GM19328 (cell line): ENCODE results near the gene MPZL1.

Experiments used
- ATAC-seq: cut with Tn5 transposase; IDR thresholded peaks from one replicate; pipeline ENCODE4 v1.9.1; 2021; ENCODE audit warnings: mild to moderate bottlenecking, moderate library complexity; ENCODE audit not compliant: unreplicated experiment

MPZL1 gene

DNA sequence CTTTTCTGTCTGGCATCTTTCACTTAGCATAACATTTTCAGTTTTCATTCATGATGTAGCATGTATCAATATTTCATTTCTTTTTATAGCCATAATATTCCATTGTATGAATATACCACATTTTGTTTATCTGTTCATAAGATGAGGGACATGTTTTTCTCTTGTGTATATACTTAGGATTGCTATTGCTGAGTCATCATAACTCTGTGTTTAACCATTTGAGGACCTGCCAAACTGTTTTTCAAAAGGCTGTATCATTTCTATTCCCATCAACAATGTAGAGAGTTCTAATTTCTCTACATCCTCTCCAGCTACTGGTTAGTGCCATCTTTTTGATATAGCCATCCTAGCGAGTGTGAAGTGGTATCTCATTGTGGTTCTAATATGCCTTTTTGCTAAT lies 26.2 kb downstream of the MPZL1 start:
- no peak for ATAC-seq

DNA sequence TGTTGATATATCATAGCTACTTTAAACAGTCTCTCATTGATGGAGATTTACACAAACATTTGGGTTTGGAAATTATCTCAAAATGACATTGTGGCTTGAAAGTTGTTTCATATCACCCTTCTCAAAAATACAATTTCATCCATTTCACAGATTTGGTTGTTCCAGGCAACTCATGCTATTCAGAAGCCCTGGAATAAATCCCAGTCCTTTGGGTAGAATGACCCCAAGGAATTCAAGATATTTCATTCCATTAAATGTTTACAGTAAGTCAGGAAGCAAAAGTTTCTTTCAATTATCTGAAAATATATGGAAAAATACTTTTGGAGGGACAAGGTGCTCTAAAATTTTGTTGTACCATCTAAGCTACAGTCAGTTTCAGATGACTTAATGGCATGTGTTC lies 27.1 kb downstream of the MPZL1 start:
- ATAC-seq, result no peak

DNA sequence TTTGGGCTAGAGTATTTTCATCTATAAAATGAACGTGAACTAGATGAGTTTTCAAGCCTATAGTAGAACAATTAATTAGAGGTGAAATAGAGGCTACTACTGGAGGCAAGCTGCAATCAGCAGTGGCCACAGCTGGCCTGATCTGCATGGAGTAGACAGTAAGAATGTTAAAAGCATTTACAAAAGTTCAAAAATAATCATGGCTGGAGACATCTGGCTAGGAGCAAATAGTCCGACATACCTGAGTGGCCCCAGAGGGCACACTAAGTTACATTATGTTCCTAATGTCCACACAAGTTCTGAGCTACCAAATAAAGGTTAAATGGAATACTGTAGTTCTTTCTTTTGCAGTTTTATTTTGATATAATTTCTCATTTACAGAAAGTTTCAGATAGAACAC lies 28.0 kb downstream of the MPZL1 start:
- no peak for ATAC-seq

DNA sequence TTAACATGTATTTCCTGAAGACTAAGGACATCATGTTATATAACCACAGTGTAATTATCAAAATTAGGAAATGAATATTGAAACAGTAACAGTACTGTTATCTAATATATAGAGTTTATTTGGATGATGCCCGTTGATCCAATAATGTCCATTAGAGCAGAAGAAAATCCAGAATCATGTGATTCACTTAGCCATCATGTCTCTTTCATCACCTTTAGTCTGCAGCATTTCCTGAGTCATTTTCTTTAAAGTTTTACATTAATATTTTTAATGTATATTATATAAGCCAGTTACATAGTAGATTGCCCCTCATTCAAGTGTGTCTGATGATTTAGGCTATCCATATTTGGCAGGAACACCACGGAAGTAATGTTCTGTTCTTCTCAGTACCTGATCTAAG lies 28.9 kb downstream of the MPZL1 start:
- no peak for ATAC-seq

DNA sequence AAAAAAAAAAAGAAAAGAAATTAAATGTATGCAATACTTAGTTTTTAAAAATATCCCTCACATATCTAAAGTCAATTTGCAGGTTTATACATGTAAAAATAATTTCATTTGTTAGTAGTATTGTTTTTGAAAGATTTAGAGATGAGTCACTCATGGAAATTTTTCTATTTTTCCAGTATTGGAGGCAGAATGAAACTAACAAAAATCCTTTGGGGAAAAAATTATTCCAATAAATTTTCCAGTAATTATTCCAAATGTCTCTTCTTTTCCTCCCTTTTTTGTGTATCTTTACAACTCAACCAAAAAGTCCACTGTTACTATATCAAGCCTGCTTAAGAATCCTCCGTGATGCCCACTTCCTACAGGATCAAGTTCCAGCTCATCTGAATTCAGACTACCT lies 29.9 kb downstream of the MPZL1 start:
- ATAC-seq, result no peak

DNA sequence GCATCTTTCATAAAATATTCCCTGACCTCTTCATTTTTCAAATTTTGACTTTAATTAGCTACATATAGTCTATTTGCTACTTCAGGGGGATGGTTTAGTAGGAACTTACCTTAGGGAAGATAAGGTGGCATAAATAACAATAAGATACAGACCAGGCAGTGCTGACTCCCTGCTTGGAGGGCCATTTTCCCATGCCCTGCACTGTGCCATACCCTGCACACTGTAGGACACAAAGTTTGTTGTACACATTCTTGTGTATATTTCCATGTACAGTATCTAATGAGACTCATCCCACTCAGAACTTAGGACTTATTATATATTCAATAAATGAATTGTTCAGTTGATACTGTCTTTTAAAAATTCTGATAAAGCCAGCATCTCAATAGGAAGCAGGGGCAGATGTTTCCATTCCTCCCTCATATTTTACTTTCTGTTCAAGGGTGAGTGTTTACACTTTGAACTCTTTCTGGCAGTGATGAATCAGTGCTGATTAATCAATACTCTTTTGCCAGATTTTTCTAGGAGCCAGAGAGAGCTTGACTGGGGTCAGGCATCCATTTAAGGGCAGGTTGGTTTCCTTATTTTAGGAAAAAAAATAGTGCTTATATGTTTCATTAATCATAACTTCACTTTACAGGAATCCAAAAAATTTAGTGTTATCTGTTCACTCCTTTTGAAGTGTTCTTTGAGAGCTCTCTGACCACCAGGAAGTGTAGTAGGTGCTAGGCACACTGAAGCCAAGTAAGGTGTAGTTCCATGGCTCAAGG lies 30.6 kb downstream of the MPZL1 start:
- ATAC-seq, result no peak

DNA sequence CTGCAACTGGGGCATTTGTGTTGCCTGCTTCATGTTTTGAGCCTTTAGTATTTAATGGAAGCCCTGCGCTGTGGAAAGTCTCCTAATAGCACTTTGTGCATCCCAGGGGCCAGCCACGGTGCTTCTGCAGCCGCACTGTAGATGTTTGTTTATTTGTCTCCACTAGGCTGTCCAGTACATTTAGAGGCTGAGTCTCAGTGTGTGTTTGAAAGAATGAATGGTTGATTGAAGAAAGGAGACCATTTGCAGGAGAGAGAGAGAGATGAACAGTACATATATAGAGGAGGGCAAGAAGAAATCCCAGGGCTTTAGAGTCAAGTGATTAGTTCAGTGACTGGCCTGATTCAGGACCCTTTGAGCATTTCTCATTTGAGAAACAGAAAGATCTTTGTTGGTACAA lies 33.9 kb downstream of the MPZL1 start:
- no peak for ATAC-seq

DNA sequence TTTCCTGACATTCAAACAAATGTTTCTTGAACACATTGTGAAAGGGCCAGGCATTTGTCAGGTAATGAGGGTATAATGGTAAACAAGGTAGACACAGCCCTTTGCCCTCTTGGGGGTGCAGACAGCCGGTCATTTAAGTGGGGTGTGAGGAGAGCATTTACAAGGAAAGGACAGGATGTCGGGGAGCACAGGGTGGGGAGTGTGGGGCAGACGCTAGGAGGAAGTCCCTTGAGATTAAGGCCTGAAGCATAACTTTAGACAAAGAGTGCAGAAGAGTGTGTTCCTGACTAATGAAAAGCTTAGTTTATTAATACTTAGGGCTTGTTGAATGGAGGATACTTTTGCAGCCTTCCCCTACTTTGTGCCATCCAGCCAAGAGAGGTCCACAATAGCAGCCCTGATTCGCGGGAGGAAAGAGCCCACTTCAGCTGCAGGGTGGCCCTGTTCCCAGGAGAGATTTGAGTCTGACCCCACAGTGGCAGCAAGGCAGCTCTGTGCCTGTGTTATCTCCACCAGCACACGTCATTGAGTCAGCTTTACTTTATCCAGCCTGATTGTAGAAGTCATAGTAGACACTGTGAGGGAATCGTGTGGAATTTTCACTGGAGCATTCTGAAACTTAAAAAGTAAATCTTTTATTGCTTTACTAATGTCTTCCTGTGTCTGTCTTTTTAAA lies 35.1 kb downstream of the MPZL1 start:
- ATAC-seq, result no peak

DNA sequence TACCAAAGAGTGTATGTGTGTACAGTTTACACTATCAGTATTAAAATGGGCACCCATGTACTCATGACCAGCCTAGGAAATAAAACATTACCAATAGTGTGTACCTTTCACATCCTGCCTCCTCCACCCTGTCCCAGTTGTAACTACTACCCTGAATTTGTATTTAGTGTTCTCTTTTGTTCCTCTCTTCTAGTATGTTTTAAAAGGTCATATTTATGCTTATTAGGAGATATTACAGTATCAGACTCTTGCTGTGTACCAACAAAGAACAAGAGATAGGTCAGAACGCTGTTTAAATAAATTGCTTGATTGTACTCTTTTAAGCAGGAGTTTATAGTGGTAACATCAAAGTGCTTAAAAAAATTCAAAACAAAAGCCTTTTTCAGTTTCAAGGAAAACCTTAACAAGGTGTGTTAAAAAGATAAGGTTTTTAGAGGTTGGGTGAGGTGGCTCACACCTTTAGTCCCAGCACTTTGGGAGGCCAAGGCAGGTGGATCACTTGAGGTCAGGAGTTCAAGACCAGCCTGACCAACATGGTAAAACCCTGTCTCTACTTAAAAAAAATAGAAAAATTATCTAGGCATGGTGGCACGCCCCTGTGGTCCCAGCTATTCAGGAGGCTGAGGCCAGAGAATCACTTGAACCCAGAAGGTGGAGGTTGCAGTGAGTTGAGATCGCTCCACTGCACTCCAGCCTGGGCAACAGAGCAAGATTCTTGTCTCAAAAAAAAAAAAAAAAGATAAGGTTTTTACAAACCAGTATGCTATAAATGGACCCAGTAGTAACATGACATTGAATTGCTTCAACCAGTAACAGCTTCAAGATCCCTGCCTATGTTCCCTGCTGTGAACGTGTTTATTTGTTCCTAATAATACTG lies 35.9 kb downstream of the MPZL1 start:
- ATAC-seq, result no peak

DNA sequence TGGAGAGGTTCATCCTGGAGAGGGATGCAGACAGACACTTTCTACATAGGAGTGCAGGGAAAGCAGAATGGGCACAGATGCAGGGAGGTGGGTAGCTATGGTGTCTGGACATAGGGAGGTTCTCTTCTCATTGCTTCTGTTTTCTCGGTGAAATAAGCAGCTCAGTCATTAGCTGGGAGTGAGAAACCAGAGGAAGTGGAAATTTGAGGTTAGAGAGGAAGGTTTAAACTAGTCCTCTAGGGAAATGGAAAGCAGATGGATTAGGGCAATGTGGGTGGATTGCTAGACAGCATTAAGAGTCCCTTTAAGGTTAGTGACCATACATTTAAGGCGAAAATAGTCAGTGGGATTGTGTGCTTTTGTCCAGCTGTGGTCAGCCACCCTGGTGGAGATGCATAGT lies 39.6 kb downstream of the MPZL1 start:
- no peak for ATAC-seq

DNA sequence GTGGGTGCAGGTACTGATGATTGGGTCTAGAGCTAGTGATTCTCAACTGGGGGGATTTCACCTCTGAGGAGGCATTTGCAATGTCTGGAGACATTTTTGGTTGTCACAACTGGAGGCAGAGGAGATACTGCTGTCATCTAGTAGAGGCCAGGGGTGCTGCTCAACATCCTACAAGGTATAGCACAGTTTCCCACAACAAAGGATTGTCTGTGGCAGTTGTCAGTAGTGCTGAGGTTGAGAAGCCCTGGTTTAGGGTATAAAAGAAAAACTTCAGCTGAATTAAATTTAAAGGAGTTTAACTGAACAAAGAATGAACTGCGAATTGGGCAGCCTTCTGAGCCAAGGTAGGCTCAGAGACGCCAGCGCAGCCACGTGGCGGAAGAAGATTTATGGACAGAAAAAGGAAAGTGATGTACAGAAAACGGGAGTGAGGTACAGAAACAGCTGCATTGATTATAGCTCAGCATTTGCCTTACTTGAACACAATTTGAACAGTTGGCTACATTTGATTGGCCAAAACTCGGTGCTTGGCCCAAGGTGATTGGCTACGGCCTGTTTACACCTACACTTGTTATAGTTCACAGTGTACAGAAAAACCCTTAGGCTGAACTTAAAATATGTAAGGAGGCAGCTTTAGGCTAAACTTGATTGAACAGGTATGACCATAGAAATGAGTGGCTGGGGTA lies 40.4 kb downstream of the MPZL1 start:
- ATAC-seq, result no peak

DNA sequence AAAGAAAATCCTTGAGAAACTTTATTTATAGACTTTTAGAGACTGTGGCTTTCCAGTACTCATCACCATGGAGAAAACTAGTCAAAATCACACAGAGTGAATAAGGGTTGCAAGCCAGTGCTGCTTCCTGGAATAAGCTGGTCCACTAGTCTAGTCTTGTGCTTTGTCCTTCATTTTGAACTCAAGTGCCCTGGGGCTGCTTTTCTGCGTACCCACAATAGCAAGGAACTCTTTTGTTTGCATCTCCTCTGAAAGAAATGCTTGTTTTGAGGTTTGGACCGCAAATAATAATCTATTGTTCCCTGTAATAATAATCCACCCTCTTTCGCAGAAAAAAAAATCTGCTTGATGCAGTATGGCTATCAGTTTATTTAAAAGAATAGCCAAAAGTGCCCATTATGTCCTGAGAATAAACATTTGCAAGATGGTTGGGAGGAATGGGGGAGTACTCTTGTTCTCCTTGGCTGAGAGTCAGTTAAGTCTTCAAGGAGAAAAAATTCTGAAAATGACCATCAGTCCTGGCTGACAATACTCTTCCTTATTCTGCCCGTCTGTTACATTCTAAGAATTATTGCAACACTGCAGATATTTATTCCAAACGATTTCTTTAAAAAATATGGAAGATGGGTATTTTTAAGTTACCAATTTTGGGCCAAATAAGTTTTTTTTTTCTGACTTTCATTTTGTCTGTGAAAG lies 41.9 kb downstream of the MPZL1 start:
- no peak for ATAC-seq

DNA sequence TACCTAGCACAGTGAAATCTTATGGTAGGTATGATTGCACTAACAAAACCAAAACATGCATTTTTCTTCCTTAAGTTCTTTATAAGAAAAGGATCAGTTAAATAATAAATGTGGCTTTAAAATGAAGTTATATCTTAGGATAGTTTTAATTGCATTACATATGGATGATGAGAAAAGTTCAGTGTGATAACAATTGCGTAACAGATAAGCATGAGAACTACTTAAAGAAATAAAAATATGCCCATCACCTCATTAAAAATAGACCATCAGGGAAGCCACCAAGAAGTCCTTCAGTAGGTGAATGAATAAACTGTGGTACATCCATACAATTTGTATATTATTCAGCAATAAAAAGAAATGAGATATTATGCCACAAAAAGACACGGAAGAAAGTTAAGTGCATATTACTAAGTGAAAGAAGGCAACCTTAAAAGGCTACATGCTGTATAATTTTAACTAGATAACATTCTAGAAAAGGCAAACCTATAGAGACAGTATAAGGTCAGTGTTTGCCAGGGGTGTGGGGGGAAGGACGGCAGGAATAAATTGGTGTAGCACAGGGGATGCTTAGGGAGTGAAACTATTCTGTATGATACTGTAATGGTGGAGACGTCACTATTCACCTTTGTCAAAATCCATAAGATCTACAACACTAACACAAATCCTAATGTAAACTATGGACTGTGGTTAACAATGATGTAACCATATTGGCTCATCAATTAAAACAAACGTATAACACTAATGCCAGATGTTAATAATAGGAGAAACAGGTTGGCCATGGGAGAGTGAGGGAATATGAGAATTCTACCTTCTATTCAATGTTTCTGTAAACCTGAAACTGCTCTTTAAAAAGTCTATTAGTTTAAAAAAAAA lies 42.9 kb downstream of the MPZL1 start:
- ATAC-seq, result no peak

DNA sequence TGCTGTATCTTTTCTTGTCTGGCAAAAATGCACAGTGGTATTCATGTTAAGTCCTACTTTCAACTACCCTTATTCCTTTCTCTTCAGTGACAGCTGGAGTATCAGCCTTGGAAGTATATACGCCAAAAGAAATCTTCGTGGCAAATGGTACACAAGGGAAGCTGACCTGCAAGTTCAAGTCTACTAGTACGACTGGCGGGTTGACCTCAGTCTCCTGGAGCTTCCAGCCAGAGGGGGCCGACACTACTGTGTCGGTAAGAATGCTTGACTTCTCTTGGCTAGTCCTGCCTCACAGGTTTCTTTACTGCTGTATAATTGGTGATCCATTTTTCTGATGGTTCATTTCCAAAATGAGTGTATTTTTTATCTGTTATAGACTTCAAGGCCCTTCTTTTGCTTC lies 43.7 kb downstream of the MPZL1 start:
- no peak for ATAC-seq

DNA sequence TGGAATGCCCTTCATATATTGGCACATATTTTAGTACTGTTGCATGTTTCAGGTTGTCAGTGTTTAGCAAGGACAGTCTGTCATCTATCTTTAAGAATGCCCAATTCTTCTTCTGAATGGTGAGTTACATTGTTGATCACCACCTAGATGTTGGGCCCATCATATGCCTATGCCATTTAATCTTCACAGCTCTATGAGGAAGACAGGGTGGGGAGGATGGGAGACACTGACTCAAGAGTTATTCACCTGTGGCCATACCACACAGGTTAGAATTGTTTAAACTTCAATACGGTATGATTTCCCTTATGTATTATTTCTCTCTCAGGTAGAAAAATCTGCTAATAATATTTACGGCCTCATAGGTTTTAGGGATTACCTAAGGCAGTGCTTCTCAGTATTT lies 44.8 kb downstream of the MPZL1 start:
- no peak for ATAC-seq

DNA sequence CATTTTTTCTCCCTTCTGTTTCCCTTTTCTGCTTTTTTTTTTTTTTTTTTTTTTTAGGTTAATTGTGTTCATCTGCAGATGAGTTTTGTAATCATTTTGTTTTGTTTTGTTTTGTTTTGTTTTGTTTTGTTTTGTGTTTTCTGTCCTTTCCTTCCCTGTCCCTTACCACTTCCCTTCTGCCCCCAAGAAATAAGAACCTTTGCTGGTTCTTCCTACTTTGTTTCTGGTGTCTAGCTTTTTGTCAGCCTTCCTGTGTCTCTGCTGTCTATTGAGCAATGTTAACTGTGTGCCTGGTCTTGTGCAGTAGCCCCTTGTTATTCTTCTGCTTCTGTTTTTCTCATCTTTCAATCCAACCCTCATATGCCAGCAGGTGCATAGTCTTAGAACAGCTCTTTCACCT lies 46.0 kb downstream of the MPZL1 start:
- ATAC-seq, result no peak

DNA sequence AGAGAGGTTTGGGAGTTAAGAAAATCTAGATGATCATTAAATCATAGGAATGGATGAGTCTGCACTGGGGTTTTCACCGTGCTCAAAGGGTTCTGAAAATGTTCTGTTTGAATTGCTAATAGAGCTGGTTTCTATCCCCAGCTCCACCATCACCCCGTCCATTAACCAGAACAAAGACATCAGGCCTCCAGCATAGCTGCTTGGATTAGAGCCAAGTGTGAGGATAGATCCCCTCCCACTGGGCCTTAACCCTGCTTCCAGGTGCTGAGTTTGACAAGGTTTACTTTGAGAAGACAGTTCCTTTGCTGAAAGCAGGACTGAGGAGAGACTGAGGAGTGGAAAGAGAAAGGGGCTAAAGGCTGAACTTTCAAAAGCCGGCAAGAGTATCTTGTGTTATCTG lies 48.3 kb downstream of the MPZL1 start:
- ATAC-seq, result no peak

DNA sequence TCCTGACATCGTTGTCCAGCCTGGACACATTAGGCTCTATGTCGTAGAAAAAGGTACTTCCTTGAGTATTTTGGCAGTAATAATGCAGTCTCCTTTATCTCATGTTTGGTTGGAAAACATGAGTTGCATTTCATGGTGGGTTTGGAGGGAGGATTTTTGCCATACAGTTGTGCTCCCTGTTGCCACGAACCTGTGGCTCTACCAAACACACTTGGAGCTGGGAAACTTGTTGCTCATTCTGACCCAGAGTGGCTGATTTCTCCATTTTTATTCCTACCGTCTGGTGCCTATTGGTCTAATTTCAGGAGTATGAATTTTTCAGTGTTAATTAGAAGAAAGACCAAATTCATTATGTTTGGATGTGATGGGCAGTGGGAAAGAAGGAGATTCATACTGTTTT lies 50.7 kb downstream of the MPZL1 start:
- no peak for ATAC-seq

DNA sequence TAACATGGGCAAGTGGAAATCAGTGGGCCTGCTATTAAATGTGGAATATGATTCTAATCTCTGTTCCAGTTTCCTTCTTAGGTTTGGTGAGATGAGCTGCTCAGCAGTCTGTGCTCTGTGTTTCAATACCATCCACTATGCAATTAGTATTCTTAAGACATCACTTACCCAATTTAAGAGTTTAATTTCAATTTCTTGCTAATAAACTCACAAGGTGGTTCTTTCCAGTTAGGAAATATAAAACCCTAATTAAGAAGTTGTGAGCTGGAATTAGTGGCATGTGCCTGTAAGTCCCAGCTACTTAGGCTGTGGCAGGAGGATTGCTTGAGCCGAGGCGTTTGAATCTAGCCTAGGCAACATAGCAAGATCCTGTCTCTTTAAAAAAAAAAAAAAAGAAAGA lies 51.7 kb downstream of the MPZL1 start:
- no peak for ATAC-seq

DNA sequence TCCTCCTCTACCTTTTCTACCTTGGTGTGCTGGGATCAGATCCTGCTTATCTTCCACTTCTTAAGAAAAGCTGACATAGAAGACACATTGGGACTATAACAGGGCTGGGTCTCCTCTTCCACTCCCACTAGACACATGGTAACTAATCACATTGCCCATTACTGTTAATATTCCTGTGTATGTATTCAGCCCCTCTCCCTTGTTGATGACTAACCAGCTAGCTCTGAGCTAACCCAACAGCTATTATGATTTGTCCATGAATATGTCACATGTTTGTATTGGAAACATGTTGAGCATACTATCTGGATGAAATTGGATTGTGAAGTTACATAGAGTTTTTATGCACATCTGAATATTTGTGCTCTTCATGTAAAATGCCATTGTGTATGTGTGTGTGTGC lies 52.9 kb downstream of the MPZL1 start:
- no peak for ATAC-seq
